HG03521 (cell line): ENCODE measurements around the gene MOB3A.
A peak's percentile ranks its signal among the peaks of the same experiment; 100 is the strongest.
"Not testable (repeated sequence)": the region's sequence is repeated elsewhere in the genome, so short reads cannot be mapped to it uniquely, and the experiment has no call there.

ENCODE experiments used
- ATAC-seq: cut with Tn5 transposase; IDR thresholded peaks from one replicate; pipeline ENCODE4 v1.9.1; 2021; ENCODE audit warnings: mild to moderate bottlenecking, moderate library complexity; ENCODE audit not compliant: unreplicated experiment

MOB3A gene

DNA sequence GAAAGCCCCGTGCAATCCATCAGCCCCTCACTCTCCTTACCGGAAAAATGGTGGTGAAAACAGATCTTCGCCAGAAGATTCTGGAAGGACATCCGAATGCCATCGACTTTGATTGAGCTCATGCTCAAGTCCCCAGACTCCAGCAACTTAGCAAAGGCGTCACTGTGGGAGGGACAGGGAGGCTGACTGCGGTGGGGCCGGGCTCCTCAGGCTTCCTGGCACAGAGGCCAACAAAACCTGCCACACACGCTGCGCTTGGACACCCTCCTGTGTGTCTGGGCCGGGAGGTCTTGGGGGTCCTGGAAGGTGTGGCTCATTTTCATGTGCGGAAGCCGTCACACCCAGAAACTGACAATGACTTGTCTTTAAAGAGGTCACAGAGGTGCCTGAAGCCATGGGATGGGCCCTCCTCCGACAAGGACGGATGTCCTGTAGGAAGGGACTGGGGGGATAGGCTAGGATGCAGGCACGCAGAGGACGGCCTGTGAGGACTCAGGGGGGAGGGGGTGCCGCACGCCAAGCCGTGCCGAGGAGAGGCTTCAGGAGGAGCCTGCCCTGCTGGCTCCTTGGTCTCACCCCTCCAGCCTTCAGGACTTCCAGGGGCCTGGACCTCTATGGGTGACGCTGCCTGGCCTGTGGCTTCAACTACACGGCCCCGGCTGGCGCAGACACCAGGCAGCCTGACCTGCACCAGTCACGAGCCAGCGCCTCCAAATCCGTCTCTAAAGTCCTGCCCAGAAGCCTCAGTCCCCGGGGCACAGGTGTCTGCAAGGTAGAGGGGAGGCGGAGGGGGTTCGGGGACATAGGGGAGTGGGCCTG lies 13.1 kb upstream of the MOB3A start:
- no peak for ATAC-seq

DNA sequence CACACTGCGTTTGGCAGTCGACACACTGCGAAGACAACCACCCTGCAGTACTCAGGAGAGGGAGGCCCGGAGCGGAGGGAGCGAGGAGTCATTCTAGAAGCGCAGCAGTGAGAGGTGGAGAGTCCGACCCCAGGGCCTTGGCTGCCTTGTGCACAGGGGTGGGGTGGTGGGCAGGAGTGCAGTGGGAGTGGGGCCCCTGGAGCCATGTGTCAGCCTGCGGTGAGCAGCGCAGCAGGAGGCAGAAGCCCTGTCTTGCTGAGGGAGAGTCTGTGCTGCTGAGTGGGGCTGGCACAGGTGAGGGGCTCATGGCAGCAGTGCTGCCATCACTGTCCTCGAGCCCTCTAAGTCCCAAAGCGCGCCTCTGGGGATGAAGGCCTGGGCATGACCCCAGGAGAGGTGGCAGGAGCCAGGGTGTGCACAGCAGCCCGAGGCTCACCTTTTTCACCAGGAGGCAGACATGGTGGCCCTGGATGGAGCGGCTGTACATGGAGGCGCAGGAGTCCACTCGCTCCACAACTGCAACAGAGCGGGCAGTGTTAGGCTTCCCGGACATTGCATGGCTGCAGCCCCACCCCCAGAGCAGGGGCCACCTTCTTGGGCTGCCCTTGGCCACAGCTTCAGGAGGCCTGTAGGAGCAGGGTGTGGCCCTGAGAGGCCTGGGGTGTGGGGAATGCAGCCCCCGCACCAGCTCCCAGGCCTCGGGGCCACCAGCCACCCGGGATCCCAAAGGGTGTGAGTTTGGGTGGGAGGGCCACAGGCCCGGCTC lies 12.3 kb upstream of the MOB3A start:
- ATAC-seq, result no peak

DNA sequence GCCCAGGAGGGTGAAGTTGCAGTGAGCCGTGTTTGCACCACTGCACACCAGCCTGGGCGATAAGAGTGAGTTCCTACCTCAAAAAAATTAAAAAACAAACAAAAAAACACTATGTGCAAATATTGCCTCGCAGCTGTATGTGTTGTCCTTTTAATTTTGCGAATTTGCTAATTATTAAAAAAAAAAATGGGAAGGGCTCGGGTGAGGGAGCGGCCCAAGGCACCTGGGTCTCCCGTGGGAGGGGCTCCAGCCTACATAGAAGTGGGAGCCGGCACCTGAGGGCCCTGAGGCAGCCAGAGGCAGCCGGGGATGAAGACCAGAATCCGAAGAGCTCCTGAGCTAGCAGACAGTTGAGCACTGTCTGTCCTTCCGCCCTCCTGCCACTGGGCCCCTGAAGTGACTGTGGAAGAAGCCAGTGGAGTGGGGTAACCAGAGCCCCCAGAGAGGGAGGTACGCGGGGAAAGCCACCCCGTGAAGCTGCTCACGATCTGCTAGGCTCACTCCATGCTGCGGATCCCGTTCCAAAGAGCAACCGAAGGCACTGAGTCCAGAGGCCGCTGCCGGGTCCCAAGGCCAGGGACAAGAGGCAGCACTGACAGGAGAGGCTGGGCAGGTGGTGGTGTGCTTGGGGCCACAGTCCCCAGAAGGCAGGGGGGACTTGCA lies 7.0 kb upstream of the MOB3A start:
- ATAC-seq, result no peak

DNA sequence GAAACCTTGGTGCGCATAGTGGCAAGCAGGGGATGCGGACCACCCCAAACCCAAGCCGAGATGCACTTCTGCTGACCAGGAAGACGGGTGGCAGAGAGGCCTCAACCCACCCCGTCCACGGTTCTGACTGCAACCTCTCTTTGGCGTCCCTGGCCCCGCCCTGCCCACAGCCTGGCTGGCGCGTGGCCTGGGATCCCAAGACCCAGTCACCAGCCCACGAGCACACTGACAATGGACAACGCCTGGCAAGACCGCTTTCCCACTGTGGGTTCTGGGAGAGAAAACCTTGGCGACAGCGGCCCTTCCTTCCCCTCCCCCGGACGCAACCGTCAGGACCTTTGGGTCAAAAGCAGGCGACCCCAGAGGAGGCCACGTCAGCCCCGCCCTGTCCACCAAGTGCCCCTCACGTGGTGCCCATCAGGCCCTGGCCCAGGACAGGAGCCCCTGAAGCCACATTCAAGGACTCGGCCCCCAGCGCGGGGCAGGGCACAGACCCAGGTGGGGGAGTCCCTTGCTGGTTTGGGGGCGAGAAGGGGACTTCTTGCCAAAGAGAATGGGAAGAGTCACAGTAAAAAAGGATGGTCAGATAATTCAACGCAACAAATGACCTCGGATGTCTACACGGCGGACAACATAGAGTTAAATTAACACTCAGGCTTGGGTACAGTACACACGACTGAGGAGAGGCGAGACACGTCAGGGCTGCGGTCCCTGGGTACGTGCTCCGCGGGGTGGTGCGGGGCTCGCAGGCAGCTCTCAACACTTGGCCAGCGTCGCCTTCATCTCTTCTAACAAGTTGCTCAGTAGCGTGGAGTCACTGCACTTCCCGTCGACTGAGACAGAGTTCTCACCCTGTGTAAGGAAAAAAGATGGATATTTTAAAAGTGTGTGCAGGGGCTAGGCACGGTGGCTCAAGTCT lies 5.5 kb upstream of the MOB3A start:
- ATAC-seq, result no peak

GRCh38 chr19:2100719-2101061 lies 4.6 kb upstream of the MOB3A start:
- no peak for ATAC-seq

- ATAC-seq, result no peak
Measured at GRCh38 chr19:2099937-2100718, 4.0 kb upstream of the MOB3A start.

- ATAC-seq, result no peak
Measured at GRCh38 chr19:2099054-2099501, 3.0 kb upstream of the MOB3A start.

DNA sequence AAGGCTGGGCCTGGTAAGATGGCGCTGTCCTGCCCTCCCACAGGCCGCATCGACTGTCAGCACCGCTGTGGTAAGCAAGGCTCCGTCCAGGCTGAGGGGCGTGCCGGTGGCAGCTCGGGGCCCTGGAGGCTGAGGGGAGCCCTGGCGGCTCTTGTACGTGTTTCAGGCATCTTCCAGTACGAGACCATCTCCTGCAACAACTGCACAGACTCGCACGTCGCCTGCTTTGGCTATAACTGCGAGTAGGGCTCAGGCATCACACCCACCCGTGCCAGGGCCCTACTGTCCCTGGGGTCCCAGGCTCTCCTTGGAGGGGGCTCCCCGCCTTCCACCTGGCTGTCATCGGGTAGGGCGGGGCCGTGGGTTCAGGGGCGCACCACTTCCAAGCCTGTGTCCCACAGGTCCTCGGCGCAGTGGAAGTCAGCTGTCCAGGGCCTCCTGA lies 1.8 kb upstream of the MOB3A start:
- ATAC-seq, result no peak

- no peak for ATAC-seq
Measured at GRCh38 chr19:2097203-2097885, 1.2 kb upstream of the MOB3A start.

GRCh38 chr19:2096480-2097202 lies 515 bp upstream of the MOB3A start, which contains the start of gene IZUMO4:
TSS of gene IZUMO4 (plus strand) at chr19:2096915. CDS start at chr19:2096946, 31 bp downstream.
- ATAC-seq, result peak; percentile 72

- ATAC-seq, result not testable (repeated sequence)
Measured at GRCh38 chr19:2091926-2092525, 4.1 kb downstream of the MOB3A start.

- no peak for ATAC-seq
Measured at GRCh38 chr19:2089727-2090053, 6.4 kb downstream of the MOB3A start.

DNA sequence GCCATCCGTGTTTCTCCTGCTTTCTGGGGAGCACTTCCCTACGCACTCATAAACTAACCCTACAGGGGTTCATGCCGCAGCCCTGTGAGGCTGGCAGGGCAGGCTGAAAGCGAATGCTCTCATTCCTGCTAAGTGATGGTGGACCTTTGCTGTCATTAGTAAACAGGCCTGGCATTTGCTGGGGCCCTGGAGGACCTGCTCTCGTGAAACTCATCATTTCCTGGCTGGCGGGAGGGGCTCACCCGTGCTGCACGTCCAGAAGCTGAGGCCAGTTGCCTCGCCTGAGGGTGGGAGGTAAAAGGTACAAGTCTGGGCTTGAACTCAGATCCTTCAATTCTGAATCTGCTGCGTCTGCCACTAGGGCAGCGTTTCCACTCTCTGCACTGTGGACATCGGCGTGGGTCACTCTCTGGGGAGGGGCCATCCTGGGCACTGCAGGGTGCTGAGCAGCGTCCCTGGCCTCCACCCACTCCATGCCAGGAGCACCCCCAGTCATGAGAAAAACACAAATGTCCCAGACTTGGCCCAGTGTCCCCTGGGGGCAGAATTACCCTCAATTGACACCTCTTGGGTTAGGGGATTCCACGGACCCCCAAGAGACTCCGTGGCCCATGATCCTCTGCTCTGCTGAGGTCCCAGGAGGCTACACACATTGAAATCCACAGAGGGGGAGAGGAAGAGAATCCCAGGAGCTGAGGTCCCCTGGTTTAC lies 7.0 kb downstream of the MOB3A start:
- no peak for ATAC-seq

DNA sequence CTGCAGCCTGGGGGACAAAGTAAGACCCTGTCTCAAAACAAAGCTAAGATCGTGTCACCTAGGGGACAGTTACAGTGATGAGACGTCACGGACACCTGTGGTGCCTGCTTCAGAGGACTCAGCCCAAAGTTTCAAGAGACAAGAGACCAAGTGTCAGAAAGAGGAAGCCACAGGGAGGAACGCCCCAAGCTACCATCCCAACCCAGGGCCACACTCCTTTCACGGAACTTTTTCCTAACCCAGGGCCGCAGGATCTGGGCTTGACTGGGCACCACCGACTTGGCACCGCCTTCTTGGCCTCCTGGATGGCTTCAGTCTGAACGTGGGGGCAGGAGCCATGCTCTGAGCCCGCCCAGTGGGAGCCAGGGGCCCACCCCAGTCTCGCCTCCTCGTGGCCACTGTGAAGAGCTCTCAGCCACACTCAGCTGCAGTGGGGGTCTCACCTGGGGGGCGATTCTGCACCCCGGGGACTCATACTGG lies 8.5 kb downstream of the MOB3A start:
- no peak for ATAC-seq

- ATAC-seq, result not testable (repeated sequence)
Measured at GRCh38 chr19:2086695-2087620, 9.2 kb downstream of the MOB3A start.

- ATAC-seq, result peak; percentile 39
Measured at GRCh38 chr19:2084993-2085720, 11.0 kb downstream of the MOB3A start.
